Vagina (tissue), 2 donors: Measurements from ENCODE around the gene ATP2C2.

Source experiments
- POLR2A ChIP-seq, 2 donors: fragments of 450-650 bp; IDR thresholded peaks; one replicate each; pipeline ENCODE4 v1.6.1; 2017; ENCODE audit warnings: antibody characterized with exemption in 2 of 2, mild to moderate bottlenecking in 2 of 2, moderate library complexity in 2 of 2
- POLR2AphosphoS5 ChIP-seq, 2 donors: sonication (generic); formaldehyde crosslinking; IDR thresholded peaks; one replicate each; pipeline ENCODE4 v1.9.0; 2017; ENCODE audit warnings: antibody characterized with exemption in 2 of 2, mild to moderate bottlenecking in 2 of 2, low read depth in 1 of 2; ENCODE audit not compliant: insufficient read depth in 1 of 2
- TF ChIP-seq, protein P1 (sequence below), 3 experiments: fragments of 450-650 bp in 2 of 3; fragments of 200-600 bp in 1 of 3; sonication (generic) in 1 of 3; IDR thresholded peaks; one replicate each; pipeline ENCODE4 v1.5.1; 2017 to 2019; ENCODE audit warnings: antibody characterized with exemption in 3 of 3, mild to moderate bottlenecking in 2 of 3, moderate library complexity in 2 of 3

- TF ChIP-seq, protein P1, sequence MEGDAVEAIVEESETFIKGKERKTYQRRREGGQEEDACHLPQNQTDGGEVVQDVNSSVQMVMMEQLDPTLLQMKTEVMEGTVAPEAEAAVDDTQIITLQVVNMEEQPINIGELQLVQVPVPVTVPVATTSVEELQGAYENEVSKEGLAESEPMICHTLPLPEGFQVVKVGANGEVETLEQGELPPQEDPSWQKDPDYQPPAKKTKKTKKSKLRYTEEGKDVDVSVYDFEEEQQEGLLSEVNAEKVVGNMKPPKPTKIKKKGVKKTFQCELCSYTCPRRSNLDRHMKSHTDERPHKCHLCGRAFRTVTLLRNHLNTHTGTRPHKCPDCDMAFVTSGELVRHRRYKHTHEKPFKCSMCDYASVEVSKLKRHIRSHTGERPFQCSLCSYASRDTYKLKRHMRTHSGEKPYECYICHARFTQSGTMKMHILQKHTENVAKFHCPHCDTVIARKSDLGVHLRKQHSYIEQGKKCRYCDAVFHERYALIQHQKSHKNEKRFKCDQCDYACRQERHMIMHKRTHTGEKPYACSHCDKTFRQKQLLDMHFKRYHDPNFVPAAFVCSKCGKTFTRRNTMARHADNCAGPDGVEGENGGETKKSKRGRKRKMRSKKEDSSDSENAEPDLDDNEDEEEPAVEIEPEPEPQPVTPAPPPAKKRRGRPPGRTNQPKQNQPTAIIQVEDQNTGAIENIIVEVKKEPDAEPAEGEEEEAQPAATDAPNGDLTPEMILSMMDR (IDR thresholded peaks at IDR 0.05) = no peak
- TF ChIP-seq POLR2AphosphoS5 (IDR thresholded peaks at IDR 0.05; ENCODE audit: insufficient read depth in 1 of 2, low read depth in 1 of 2) = no peak
- TF ChIP-seq POLR2A (IDR thresholded peaks at IDR 0.05) = no peak
Observed at GRCh38 chr16:84443166-84443802, 74.9 kb downstream of the ATP2C2 start.
